AML-193 (cell line): Measurements from ENCODE around the gene CCL3.
"Not testable (repeated sequence)": the region's sequence is repeated elsewhere in the genome, so short reads cannot be mapped to it uniquely, and the experiment has no call there.

Source experiments
- DNase-seq, 2 experiments: peaks; one replicate each; lab custom pipeline; 2025; lab: John Stamatoyannopoulos, UW

CCL3 gene

DNA sequence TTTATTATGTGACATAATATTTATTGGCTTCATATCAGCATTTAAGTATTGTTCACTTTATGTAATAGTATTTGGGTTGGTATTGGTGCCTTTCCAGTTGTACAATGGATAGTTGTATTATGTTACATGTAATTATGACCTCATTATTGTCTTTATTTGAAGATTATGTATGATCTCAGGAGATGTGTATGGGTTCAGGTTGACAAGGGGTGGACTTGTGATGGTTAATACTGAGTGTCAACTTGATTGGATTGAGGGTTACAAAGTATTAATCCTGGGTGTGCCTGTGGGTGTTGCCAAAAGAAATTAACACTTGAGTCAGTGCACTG is 25.7 kb upstream of the CCL3 start:
- not testable (repeated sequence) for DNase-seq

DNA sequence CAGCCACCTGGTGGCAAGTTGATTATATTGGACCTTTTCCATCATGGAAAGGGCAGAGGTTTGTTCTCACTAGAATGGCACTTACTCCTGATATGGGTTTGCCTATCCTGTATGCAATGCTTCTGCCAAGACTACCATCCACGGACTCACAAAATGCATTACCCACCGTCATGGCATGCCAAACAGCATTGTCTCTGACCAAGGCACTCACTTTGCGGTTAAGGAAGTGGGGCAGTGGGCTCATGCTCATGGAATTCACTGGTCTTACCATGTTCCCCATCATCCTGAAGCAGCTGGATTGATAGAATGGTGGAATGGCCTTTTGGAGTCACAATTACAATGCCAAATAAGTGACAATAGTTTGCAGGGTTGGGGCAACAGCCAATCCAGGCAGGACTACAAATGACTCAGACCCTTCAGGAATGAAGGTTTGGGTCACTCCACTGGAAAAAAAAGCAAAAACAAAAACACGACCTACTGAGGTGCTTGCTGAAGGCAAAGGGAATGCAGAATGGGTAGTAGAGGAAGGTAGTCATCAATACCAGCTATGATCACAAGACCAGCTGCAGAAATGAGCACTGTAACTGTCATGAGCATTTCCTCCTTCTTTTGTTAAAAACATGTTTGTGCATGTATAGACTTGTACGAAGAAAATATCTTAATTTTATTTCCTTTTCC is 25.2 kb upstream of the CCL3 start:
- DNase-seq: not testable (repeated sequence)

DNA sequence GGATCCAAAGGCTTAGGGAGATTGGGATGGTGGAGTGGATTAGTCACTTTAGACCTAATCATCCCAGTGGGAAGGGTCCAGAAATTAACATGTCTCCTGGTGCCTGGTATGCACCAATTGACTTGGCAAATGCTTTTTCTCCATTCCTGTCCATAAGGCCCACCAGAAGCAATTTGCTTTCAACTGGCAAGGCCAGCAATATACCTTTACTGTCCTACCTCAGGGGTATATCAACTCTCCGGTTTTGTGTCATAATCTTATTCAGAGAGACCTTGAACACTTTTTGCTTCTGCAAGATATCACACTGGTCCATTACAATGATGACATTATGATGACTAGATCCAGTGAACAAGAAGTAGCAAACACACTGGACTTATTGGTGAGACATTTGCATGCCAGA is 23.2 kb upstream of the CCL3 start:
- DNase-seq: not testable (repeated sequence)

DNA sequence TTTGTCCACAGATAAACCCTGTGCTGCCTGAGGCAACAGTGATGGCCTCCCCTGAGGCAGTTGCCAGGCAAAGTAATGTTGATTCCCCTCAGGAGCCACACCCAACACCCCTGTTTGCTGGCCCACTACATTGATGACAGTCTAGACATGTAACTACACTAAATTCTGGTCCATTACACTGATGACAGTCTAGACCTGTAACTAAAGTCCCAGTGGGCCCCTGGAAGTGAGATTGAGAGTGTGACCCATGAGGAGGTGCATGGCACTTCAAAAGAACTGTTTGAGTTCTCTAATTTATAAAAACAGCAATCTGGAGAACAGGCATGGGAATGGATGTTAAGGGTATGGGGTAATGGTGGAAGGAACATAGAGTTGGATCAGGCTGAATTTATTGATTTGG is 22.6 kb upstream of the CCL3 start:
- no peak for DNase-seq

DNA sequence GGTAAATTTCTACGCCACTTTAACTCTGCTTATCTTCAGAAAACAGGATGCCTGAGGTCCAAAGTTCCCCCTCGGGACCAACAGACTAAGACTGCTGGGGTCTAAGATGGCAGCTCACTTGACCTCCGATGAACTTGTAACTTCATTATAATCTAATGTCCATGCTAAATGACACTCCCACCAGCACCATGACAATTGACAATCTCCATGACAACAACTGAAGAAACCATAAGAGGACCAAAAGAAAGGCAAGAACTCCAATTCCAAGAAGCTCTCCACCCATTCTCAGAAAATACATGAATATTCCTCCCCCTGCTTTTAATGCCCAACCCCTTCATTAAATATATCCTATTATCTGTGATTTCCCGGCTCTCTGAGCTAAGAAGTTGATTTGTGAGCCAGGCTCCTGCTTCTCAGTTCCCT is 21.1 kb upstream of the CCL3 start:
- no peak for DNase-seq

DNA sequence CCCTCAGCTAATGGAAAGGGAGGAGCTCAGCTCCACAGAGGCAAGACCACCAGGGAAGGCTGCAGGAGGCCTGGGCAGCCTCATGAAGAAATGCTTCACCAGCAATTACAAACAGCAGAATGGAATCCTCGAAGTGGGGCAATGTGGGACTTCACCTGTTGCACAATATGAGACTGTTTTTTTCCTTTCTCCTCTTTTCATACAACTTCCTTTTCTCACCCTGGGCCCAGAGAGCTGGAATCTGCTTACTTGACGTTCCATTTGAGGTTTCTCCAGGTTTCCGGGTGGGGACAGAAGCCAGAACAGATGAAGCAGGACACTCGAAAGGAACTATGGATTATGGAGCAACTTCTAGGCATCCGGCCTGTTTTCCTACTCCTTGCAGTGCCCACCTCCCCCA is 18.3 kb upstream of the CCL3 start:
- peak; percentile 56 to 67 for DNase-seq

DNA sequence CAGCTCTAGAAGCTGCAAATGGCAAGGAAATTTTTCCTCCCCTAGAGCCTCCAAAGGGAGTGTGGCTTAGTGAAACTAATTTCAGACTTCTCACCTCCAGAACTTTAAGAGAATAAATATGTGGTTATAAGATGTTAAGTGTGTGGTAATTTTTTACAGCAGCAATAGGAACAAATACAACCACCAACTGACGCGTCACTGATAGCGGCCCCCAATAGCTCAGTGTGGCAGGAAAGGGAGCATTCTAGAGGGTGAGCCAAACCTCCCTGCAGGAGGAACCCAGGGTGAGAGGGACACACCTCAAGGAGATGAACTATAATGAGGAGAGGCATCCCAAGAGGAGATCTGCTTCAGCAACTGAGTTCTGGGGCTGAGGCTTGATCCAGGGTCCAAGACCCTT is 17.7 kb upstream of the CCL3 start:
- no peak for DNase-seq

DNA sequence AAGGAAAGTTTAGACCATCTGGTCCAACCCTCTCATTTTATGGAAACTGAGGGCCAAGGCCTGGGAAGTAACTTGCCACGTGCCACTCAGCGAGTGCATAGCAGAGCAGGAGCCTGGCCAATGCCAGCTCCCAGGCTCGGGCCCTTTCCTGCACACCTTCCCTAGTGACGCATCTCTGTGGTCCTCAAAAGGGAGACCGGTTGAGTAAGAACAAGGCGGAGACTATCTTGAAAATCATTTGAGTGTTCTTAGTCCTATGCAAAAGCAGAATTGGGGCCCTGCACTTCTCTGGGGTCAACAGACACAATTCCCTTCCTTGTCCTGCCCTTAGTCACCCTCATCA is 16.5 kb upstream of the CCL3 start:
- DNase-seq: no peak

DNA sequence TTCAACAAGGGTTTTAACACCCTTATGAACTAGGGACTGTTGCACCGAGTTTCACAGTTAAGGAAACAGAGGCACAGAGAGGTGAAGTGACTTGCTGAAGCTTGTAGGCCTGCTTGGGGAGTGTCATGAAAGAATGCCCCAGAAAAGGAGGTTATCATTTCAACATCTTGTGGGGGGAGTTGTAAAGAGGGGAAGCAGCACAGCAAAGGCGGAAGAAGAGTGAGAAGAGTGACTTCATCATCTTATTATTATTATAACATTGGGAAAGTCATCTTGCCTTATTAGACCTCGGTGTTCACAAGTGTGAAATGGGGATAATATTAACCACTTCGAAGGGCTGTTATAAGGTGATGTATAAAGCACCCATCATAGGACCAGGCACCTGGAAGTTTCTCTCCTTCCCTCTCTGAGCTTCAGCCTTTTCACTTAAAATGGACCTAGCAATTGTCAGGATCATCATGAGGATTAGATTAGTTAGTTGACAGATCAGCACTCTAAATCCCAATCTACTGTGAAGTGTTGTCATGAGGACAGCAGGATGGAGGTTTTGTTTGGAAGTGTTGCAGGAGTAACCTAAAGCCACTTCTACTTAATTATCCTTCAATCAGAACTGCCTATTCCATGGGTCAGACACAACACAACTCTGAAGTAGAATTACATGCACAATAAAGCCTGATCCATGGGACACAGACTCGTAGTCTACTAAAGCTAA is 16.0 kb upstream of the CCL3 start:
- DNase-seq: no peak

DNA sequence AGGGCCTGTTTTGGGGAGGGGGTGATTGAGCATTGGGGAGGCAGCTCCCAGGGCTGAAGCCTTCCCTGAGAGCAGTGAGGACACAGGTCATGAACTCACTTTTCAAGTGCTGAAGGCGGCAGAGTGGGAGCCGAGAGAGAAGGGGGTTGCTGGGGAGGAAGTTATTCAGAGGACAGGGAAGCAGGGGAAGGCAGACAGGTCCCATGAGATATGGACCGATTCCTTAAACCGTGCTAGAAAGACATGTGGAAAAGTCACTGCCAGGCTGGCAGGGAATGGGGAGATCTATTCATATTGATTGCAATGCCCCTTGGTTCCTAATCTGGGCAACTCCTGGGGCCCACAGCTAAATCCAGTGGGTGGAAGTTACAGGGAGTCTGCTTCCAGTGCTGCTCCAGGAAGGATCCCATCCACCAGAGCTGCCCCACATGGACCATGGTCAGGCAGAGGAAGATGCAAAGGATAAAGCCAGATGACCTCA is 14.8 kb upstream of the CCL3 start:
- no peak for DNase-seq

DNA sequence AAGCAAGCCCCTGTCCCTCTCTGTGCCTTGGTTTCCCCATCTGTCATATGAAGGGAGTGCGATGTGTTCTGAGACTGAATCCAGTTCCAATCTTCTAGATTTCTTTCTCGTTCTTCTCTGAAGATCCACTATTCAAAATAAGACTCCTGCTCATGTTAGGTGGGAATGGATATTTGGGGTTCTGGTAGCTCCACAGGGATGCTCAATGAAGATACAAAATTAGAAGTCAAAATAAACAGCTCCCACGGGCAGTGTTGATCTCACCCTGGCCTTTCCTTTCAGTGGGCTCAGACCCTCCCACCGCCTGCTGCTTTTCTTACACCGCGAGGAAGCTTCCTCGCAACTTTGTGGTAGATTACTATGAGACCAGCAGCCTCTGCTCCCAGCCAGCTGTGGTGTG is 14.3 kb upstream of the CCL3 start:
- not testable (repeated sequence) for DNase-seq

DNA sequence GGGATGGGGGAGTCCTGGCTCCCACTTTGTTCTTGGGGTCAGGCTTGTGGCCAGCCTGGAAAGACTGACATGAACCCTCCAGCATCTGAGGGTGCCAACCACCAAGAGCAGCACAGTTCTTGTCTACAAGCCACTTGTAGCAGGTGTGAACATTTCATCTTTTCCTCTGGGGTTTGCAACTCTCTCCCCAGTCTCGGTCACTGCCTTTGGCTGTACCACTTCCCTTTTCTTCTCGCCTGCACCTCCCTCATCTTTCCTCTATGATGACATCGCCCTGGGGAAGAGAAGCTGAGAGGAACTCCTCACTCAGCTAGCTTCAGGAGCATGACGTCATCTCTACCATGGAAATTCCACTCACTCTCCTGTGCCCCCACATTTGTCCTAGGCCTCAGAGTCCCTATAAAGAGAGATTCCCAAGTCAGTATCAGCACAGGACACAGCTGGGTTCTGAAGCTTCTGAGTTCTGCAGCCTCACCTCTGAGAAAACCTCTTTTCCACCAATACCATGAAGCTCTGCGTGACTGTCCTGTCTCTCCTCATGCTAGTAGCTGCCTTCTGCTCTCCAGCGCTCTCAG is 13.5 kb upstream of the CCL3 start, which contains the start of gene CCL4:
Gene CCL4, plus strand, starts transcription at position 427 of the 575 bp plus-strand sequence. Its CDS starts 79 bp downstream, at position 506.
- DNase-seq: peak; percentile 70 to 79

DNA sequence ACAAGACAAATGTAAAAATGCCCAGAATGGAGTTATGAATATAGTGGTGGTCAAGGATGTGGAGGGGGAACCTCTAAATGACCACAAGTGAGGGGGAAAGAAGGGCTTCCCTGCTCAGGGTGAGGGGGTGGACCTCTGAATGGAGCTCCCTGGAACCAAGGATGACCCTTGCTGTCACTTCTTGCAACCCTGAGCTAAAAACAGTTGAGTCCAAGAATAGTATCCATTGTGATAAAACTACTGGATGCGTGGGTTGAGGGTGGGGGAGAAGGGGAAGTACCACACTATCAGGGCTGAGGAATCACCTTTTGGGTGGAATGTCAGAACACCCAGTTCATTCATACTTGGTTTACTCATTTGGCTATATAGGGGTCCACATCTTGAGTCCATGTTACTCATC is 9.1 kb upstream of the CCL3 start:
- not testable (repeated sequence) for DNase-seq

DNA sequence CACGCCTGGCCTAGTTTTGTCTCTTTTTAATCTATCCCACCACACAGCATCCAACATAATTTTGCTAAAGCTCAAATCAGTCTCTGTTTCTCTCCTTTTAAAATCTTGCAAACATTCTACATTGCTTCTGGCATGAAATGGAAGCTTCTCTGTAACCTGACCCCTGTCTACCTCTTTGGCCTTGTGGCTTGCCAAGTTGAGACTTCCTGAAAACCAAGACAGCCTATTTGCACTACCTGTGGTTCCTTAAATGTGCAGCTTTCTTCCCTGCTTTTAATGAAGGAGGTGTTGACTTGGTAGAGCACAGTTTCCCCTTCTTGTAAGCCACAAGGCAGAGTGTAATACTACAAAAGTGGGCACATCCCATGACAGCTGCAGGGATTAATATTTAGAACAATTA is 6.0 kb upstream of the CCL3 start:
- peak in 1 of 2 experiments; percentile 8 for DNase-seq

DNA sequence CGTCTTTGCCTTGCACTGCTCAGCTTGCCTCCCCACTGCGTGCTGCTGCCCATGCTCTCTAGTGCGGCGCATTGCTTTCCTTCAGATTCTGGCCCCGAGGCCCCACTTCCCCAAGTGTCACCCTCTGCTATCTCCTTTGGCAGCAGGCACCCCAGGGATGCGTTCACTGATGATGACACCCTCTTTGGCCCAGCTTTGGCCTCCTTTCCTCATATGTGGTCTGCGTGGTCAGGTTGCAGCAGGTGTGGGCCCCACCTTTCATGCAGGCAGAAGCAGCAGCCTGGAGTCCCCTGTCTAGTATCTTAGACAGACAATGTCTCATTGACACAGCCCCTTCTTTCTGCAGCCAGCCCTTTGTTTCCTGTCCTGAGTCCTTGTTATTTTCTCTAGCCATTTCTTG is 4.8 kb upstream of the CCL3 start:
- DNase-seq: no peak

DNA sequence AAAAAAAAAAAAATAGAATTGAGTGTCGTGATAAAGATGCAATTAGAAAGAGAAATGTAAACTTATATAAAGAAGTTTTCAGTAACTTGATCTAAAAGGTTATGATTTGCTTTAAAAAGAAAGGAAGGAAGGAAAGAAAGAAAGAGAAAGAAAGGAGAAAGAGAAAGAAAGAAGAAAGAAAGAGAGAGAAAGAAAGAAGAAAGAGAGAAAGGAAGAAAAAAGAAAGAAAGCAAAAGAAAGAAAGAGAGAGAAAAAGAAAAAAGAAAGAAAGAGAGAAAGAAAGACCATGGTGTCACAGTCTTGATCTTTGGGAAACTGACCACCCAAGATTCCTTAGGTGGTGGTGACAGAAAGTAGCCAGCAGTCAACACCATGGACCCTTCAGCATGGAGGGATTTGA is 4.3 kb upstream of the CCL3 start:
- no peak for DNase-seq

DNA sequence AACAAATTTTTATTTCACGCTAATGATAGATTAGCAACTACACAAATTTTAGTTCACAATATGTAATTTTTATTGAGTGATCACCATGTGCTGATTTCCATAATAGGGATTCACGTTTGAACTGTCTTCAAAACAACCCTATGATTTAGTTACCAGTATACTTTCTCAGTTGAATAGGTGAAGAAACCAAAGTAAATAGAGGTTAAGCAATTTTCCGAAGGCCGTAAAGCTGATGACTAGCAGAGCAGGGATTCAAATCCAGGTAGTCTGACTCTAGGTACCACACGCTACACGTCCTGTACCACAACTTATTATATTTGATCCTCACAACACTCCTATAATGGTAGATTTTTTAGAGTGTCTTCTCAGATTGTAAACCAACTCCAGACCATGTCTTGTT is 2.8 kb upstream of the CCL3 start:
- DNase-seq: not testable (repeated sequence)

DNA sequence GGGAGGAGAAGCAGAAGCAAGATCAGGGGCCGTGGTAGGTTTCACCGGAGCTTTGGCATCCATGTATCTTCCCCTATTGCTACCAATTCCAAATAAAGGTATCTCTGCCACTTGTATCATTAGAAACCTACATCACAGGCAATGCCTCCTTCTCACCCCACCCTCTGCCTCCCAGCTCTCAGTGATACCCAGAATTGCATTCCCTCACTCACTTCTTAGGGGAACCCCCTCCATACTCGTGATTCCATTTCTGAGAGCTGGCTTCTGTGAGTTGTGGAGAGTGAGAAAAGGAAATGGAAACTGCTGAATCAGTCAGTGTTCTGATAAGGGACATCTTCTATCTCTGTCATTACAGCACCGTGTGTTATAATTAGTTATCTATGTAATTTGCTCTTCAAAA is 2.3 kb upstream of the CCL3 start:
- DNase-seq: no peak

DNA sequence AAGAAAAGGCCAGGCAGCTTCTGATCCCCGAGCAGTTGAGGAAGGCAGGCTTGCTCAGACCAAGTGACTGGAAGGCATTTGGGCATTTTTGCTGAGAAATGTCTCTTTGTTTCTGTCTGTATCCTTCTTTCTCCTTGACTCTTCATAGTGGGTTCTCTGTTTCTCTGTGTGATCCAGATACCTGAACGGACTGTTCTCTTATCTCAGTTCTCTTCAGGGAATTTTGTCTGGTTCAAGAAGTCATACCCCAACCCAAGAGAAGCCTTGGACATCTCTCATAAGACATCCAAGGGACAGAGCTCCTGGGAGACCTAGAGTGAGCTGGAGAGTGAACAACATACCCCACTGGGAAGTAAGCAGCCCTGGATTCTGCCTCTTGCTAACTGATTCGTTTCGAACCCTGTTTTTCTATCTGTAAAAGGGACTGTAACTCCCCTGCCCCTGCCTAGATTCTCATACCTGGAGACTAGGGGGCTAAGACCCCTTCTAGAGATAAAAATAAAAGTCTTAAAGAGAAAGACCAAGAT is 541 bp downstream of the CCL3 start:
- DNase-seq: no peak

DNA sequence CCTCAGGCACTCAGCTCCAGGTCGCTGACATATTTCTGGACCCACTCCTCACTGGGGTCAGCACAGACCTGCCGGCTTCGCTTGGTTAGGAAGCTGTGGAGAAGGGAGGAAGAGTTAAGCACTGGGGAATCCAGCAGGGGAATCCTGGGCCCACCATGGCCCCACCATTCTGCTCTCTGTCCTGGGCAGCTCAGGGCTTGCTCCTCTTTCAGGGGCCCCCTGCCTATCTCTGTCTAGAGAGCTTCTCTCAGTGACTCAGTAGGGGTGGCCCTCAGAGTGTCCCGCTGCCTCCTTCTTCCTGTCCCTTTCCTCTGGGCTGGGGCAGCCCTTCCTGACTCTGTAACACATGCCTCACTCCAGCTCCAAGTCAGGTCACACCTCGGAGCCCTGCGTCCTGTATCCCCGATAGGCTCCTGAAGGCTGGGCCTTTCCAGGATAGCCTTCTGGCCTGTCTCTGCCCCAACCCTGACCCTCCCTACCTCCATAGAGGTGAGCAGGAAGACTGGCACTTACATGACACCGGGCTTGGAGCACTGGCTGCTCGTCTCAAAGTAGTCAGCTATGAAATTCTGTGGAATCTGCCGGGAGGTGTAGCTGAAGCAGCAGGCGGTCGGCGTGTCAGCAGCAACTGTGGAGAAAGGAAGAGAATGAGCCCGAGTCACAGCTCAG is 1.1 kb downstream of the CCL3 start:
- DNase-seq: no peak

DNA sequence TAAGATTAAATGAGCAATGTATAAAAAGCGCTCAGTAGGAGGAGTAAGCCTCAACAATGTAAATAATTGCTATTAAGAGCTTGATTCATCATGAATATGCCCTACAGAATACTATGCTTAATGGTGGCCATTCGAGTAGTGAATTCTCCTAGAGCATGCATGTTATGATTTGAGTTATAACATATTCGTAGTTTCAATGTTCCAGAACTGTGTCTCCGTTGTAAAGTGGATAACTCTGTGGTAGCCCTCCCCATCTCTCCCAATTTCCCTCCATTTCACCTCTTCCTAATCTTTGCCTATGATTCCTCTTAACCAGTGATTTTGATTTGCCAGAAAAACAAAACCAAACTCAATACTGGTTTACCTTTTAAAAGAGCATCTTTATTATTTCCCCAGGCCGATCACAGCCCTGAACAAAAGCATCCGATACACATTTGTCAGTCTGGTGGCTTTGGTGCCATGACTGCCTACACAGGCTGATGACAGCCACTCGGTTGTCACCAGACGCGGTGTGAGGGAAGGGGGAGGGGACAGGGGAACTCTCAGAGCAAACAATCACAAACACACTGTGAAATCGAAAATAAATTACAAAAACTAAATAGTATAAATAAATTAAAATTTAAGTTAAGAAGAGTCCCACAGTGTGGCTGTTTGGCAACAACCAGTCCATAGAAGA is 1.9 kb downstream of the CCL3 start:
- not testable (repeated sequence) for DNase-seq

DNA sequence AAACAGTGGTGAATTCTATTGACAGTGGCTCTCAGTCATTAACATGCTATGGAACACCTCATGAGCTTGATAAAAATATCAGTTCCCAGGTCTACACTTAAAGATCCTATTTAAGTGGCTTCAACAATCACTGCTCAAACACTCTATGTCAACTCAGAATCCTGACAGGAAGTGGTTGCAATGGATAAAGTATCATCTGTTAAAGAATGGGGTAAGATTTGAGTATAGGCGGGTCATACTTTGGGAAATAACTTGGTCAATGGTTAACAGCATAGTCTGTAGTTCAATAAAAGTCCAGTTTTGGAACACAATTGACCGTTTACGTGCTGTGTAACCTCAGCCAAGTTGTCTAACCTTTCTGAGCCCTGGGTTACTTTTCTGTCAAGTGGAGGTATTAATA is 2.5 kb downstream of the CCL3 start:
- not testable (repeated sequence) for DNase-seq
